22Rv1 (cell line): ENCODE data around the gene LCOR.

Experiments used
- CTCF ChIP-seq: fragments of 450-650 bp; IDR thresholded peaks from 2 replicates; pipeline ENCODE4 v1.5.1; 2017; ENCODE audit warnings: mild to moderate bottlenecking
- ZFX ChIP-seq: fragments of 450-650 bp; IDR thresholded peaks from 2 replicates; pipeline ENCODE4 v1.6.1; 2017; ENCODE audit warnings: antibody characterized with exemption, borderline replicate concordance

- no peak for TF ChIP-seq CTCF
- TF ChIP-seq ZFX = no peak
Measured at GRCh38 chr10:96850825-96851224, 18.7 kb downstream of the LCOR start.
